Activated CD8-positive, alpha-beta T cell treated with anti-CD3 and anti-CD28 coated beads, Interleukin-2, amount 10 ng/mL, durations not matched to agents 7 days and 5 days (primary cell): ENCODE data around the gene ELL. TPM values are rescaled to one million over a fixed set of nuclear protein-coding genes. Genes with fewer than 3 reads are reported as not detected.
"Not testable (repeated sequence)": the region's sequence is repeated elsewhere in the genome, so short reads cannot be mapped to it uniquely, and the experiment has no call there.

Source experiments
- ATAC-seq: fragments of 150-1000 bp; cut with Tn5 transposase; one replicate; pipeline ENCODE4 v1.10.0; 2021; ENCODE audit warnings: moderate library complexity
- CTCF ChIA-PET: fragments of 350-600 bp; sonication (Branson Sonifier 250); formaldehyde crosslinking; loops from one replicate; lab custom pipeline; 2021; ENCODE audit warnings: antibody characterized with exemption; lab: Charles Lee
- POLR2A ChIA-PET: fragments of 350-600 bp; sonication (Branson Sonifier 250); formaldehyde crosslinking; loops from one replicate; lab custom pipeline; 2021; ENCODE audit warnings: antibody characterized with exemption; lab: Charles Lee
- DNase-seq: peaks from one replicate; pipeline ENCODE4 v3.0.0-alpha.2; 2020
- H3K27ac Mint-ChIP-seq: one replicate; pipeline ENCODE4 v1.8.0; 2021; ENCODE audit warnings: mild to moderate bottlenecking, mixed read lengths
- H3K27me3 Mint-ChIP-seq: one replicate; pipeline ENCODE4 v1.8.0; 2021; ENCODE audit warnings: low read depth, mixed read lengths
- H3K36me3 Mint-ChIP-seq: one replicate; pipeline ENCODE4 v1.8.0; 2021; ENCODE audit warnings: low read depth, mixed read lengths
- H3K4me1 Mint-ChIP-seq: one replicate; pipeline ENCODE4 v1.8.0; 2021; ENCODE audit warnings: low read depth, mixed read lengths
- H3K4me3 Mint-ChIP-seq: one replicate; pipeline ENCODE4 v1.8.0; 2021; ENCODE audit warnings: mild to moderate bottlenecking, mixed read lengths
- H3K9me3 Mint-ChIP-seq: one replicate; pipeline ENCODE4 v1.8.0; 2022; ENCODE audit warnings: mixed read lengths; ENCODE audit not compliant: insufficient read depth
- total RNA-seq, 2 experiments: library from RNA; stranded (reverse); gene quantifications; one replicate each; pipeline ENCODE4 v1.2.3, GENCODE V29; 2021

Gene ELL
- total RNA-seq, 2 experiments from 2014 or later, result 20.8 to 22.3 TPM

DNA sequence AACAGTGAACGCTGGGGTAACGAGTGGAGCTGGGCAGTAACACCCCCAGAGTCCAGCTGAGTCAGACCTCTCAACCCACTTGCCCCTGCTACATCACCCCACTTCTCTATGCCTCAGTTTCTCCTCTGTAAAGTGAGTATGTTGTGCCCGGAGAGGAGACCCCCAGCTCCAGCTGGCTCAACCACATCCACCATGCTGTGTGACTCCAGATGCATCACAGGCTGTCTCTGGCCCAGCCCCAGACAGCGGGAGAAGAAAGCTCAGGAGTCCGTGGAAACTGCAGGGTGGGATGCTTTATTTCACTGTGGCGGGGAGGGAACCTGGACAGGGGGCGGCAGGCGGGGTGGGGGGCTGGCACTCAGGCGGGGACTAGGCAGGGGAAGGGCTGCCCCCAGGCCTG, 9.6 kb upstream of the ELL start:
- ChIA-PET CTCF (interaction anchor here (1.6 kb wide), 1 partner anchor 11 kb away, joined by 5 read pairs; no protein-coding TSS in a partner anchor), POLR2A (interaction anchor here (1.8 kb wide), 1 partner anchor 9 kb away, joined by 5 read pairs; the partner anchor contains the start of gene ELL)
- DNase-seq, result no peak
- ATAC-seq, result no peak
- Mint-ChIP-seq H3K27ac (no peak overlapping the region), H3K9me3 (no peaks in the 10 kb centered on the region), H3K4me3 (no peak overlapping the region), H3K27me3 (no peaks in the 10 kb centered on the region), H3K4me1 (no peaks in the 10 kb centered on the region), H3K36me3 (peaks cover 20% of the 10 kb centered on the region)

DNA sequence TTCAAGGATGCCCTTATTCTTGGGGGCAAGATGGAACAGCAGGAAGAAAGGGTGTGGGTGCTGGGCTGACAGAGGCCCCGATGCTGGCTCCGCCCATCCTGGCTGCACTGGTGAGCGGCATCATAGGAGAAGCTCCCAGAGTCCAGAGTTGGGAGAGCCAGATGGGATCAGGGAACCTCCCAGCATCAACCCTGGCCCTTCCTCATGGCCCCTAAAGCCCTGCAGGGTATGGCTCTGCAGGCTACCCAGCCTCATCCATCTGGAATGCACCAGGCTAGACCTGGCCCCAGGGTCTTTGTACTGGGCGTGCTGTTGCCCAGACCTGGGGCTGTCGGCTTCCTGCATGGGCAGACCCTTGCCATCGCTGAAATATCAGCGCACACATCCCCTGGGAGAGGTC, 7.9 kb upstream of the ELL start:
- peaks cover 12% of the 10 kb centered on the region for H3K36me3 Mint-ChIP-seq
- no peak overlapping the region for H3K27ac Mint-ChIP-seq
- ChIA-PET CTCF (interaction anchor here (1.5 to 1.9 kb wide), 2 partner anchors 9 to 59 kb away, joined by 4 to 7 read pairs; partner anchors contain the start of gene REX1BD), POLR2A (interaction anchor here (1.1 kb wide), 1 partner anchor 10 kb away, joined by 5 read pairs; no protein-coding TSS in a partner anchor)
- no peak overlapping the region for H3K4me3 Mint-ChIP-seq
- no peaks in the 10 kb centered on the region for H3K4me1 Mint-ChIP-seq
- ATAC-seq (peak; percentile 20), DNase-seq (no peak)
- H3K27me3 Mint-ChIP-seq, result no peaks in the 10 kb centered on the region
- H3K9me3 Mint-ChIP-seq, result no peaks in the 10 kb centered on the region

DNA sequence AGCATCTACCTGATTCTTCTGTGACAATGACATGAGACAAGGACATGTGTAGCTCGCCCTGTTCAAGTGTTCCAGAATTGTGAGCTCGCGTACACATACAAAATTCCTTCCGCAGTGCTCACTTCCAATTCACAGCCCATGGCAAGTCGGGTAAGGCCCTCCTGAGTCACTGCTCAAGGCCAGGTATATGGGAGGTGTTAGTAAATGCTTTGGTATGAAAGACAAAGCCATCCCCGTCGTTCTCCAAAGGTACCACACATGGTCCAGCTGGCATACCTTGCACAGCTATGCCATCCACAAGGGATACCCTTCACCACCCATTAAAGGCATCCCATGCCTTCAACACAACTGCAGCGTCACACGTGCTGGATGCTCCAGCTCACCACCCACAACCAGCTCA, 4.4 kb upstream of the ELL start:
- no peak overlapping the region for H3K27ac Mint-ChIP-seq
- H3K9me3 Mint-ChIP-seq, result no peaks in the 10 kb centered on the region
- POLR2A ChIA-PET, result interaction anchor here (0.7 kb wide), 1 partner anchor 14 kb away, joined by 3 read pairs; no protein-coding TSS in a partner anchor
- CTCF ChIA-PET, result interaction anchor here (1.6 kb wide), 1 partner anchor 96 kb away, joined by 3 read pairs; no protein-coding TSS in a partner anchor
- H3K4me3 Mint-ChIP-seq, result no peak overlapping the region
- peaks cover 4% of the 10 kb centered on the region for H3K4me1 Mint-ChIP-seq
- ATAC-seq (no peak), DNase-seq (no peak)
- peaks cover 2% of the 10 kb centered on the region for H3K36me3 Mint-ChIP-seq
- H3K27me3 Mint-ChIP-seq, result no peaks in the 10 kb centered on the region

DNA sequence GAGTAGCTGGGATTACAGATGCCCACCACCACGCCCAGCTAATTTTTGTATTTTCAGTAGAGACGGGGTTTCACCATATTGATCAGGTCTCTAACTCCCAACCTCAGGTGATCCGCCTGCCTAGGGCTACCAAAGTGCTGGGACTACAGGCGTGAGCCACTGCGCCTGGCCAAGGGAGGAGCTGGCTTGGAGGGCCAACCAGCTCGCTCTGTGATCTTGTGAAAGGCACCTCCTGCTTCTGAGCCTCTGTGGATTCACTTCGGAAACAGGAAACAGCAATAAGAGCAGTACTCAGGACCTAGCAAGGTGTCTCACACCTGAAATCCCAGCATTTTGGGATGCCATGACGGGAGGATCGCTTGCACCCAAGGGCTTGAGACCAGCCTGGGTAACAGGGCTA, 2.0 kb upstream of the ELL start:
- ChIA-PET CTCF (interaction anchor here (1.2 to 1.8 kb wide), 4 partner anchors 20 to 112 kb away, joined by 3 to 4 read pairs (median 4); no protein-coding TSS in a partner anchor), POLR2A (interaction anchor here (1.1 to 1.9 kb wide), 2 partner anchors 35 to 65 kb away, joined by 4 to 5 read pairs; partner anchors contain the start of gene REX1BD)
- ATAC-seq (no peak), DNase-seq (no peak)
- peaks cover 11% of the 10 kb centered on the region for H3K4me1 Mint-ChIP-seq
- H3K4me3 Mint-ChIP-seq, result no peak overlapping the region
- no peaks in the 10 kb centered on the region for H3K27me3 Mint-ChIP-seq
- peak overlapping the region; percentile 15 for H3K27ac Mint-ChIP-seq
- no peaks in the 10 kb centered on the region for H3K9me3 Mint-ChIP-seq
- H3K36me3 Mint-ChIP-seq, result no peaks in the 10 kb centered on the region

DNA sequence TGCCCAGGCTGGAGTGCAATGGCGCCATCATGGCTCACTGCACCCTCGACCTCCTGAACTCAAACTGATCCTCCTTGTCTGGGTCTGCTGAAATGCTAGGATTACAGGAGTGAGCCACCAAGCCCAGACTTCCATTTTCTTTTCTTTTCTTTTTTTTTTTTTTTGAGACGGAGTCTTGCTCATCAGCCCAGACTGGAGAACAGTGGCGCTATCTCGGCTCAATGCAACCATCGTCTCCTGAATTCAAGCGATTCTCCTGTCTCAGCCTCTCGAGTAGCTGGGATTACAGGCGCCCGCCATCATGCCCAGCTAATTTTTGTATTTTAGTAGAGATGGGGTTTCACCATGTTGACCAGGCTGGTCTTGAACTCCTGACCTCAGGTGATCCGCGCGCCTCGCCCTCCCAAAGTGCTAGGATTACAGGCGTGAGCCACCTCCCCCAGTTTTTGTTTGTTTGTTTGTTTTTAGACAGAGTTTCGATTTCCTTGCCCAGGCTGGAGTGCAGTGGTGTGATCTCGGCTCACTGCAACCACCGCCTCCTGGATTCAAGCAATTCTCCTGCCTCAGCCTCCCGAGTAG, 1.1 kb upstream of the ELL start:
- H3K4me1 Mint-ChIP-seq, result peaks cover 11% of the 10 kb centered on the region
- ChIA-PET CTCF (interaction anchor here (1.3 to 5.0 kb wide), 11 partner anchors 13 to 112 kb away, joined by 3 to 78 read pairs (median 4); partner anchors contain the start of gene UBA52), POLR2A (interaction anchor here (0.6 to 3.4 kb wide), 9 partner anchors 8 to 478 kb away, joined by 3 to 25 read pairs (median 4); partner anchors contain the start of genes FKBP8 and REX1BD)
- not testable (repeated sequence) for H3K9me3 Mint-ChIP-seq, ATAC-seq, DNase-seq, H3K36me3 Mint-ChIP-seq, H3K27me3 Mint-ChIP-seq
- peak overlapping the region; percentile 79 for H3K4me3 Mint-ChIP-seq
- H3K27ac Mint-ChIP-seq, result peak overlapping the region; percentile 95

DNA sequence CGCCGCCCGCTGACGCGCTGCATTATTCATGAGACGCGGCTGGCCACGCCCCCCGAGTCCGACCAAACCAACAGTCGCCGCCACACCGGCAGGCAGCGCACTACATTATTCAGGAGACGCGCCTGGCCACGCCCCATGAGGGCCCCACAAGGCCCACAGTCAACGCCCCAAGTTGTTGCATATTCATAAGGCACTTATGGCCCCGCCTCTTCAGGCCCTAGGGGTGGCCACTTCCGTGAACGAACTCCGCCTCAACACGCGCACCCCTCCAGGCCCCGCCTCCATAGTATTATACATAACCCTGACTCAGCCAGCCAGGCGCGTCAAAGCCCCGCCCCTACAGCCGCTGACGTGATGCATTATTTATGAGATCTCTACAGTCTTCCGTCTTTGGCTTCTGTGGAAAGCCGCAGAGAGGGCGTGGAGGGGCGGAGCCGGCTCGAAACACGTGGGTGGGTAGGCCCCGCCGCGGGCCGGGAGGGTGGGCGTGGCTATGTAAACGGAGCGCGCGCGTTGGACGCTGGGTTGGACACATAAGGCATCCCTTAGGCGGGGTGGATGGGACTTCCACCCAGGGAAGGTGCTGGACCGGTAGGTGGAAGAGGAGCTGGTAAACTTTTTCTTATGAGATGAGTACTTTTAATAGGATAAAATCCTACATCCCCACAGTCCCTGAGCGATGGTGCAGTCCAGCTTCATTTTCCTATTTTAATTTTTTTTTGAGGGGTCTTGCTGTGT, 423 bp upstream of the ELL start:
- peaks cover 11% of the 10 kb centered on the region for H3K4me1 Mint-ChIP-seq
- H3K4me3 Mint-ChIP-seq, result peak overlapping the region; percentile 79
- peak; percentile 91 for ATAC-seq
- peak overlapping the region; percentile 95 for H3K27ac Mint-ChIP-seq
- H3K9me3 Mint-ChIP-seq, result no peaks in the 10 kb centered on the region
- H3K36me3 Mint-ChIP-seq, result no peaks in the 10 kb centered on the region
- ChIA-PET POLR2A (interaction anchor here (0.6 to 3.6 kb wide), 15 partner anchors 9 to 478 kb away, joined by 3 to 28 read pairs (median 5); partner anchors contain the start of genes COPE, DDX49, FKBP8 and KXD1), CTCF (interaction anchor here (1.2 to 5.0 kb wide), 15 partner anchors 13 to 325 kb away, joined by 3 to 78 read pairs (median 20); partner anchors contain the start of genes KXD1, REX1BD and UBA52)
- peak; percentile 100 for DNase-seq
- H3K27me3 Mint-ChIP-seq, result no peaks in the 10 kb centered on the region

DNA sequence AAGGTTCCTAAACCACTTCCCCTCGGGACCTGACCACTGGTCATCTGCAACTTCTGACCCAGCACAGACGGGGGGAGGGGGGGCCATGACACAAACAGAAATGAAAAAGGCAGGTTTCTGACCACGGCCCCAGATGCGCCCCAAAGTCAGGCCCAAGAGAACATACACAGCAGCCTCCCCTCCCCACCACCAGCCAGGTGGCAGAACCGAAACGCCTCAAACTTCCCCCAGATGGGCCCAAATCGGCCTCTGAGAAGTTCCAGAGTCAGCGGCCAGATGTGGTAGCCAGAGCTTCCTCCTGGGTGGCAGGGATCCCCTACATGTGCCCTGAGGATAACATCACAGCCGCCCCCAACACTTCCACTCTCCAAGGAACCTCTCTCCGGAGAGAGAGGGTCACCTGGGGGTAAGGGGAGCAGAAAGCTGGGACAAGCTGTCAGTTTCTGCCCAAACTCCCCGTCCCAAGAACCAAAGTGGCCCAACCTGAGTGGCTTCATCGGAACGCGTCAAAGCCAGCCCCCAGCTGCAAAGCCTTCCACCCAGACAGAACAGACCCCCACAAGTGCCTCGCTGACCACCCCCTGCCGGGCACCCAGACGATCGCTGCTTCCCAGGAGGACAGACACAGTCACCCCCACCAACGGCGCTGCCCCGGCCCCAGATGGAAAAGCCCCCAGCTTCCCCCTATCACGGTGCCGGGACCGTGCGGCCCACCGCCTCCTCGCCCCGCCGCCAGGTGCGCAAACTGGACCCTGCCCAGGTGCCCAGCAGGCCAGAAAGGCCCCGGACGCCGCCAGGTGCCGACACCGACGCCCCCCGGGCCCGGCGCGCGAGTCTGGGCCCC, 800 bp downstream of the ELL start:
- ATAC-seq (no peak), DNase-seq (peak; percentile 42)
- Mint-ChIP-seq H3K9me3 (no peaks in the 10 kb centered on the region), H3K36me3 (no peaks in the 10 kb centered on the region), H3K4me3 (peak overlapping the region; percentile 79), H3K27me3 (no peaks in the 10 kb centered on the region), H3K27ac (peak overlapping the region; percentile 77), H3K4me1 (peaks cover 14% of the 10 kb centered on the region)
- POLR2A ChIA-PET, result interaction anchor here (0.7 to 3.6 kb wide), 12 partner anchors 10 to 398 kb away, joined by 3 to 28 read pairs (median 6); partner anchors contain the start of genes COPE, DDX49, FKBP8 and KXD1
- CTCF ChIA-PET, result interaction anchor here (1.0 to 5.0 kb wide), 29 partner anchors 8 to 398 kb away, joined by 3 to 78 read pairs (median 7); partner anchors contain the start of genes COPE, DDX49, FKBP8 and KXD1

DNA sequence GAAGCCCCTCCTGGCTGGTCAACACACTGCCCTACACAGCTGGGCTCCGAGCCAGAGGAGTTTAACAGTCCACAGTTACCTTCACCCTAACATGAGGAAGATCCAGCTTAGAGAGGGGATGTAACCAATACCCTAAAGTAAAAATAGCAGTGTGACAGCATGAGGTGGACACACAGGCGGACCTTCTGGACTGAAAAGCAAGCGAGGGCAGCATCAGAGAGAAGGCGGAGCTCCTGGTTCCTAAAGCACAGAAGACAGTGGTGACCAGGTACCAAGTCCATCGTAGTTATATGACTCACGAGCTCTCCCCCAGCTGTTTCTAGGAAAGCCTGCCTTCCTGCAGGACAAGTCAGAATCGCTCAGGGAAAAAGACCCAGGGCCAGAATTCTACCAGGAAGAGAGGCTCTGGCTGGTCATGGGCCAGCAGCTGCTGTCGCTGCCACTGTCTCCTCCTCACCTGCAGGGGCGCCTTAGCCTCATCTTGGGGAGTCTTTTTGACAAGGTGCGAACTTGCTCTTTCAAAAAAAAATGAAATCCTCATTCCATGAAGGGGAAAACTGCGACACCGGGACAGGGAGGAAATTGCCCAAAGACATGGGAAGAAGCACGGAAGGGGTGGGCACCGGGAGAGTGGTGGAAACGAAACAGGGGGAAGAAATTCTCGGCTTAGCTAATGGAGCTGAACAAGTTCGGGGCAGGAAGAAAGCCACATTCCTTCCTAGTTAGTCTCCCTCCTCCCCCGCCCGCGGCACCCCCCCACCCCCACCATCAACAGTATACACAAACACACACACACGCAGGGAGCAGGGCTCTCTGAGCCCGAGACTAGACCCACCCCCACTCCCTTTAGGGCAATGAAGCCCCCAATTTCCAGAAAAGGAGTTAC, 1.7 kb downstream of the ELL start:
- DNase-seq, result peak; percentile 78
- no peaks in the 10 kb centered on the region for H3K36me3 Mint-ChIP-seq
- H3K9me3 Mint-ChIP-seq, result no peaks in the 10 kb centered on the region
- no peaks in the 10 kb centered on the region for H3K27me3 Mint-ChIP-seq
- H3K27ac Mint-ChIP-seq, result peak overlapping the region; percentile 77
- ChIA-PET POLR2A (interaction anchor here (0.7 to 3.6 kb wide), 11 partner anchors 11 to 399 kb away, joined by 3 to 28 read pairs (median 5); partner anchors contain the start of genes COPE, DDX49, FKBP8 and KXD1), CTCF (interaction anchor here (0.7 to 5.0 kb wide), 38 partner anchors 9 to 499 kb away, joined by 3 to 78 read pairs (median 5); partner anchors contain the start of genes COPE, DDX49, FKBP8 and KXD1)
- H3K4me1 Mint-ChIP-seq, result peaks cover 20% of the 10 kb centered on the region
- H3K4me3 Mint-ChIP-seq, result peak overlapping the region; percentile 79
- no peak for ATAC-seq

DNA sequence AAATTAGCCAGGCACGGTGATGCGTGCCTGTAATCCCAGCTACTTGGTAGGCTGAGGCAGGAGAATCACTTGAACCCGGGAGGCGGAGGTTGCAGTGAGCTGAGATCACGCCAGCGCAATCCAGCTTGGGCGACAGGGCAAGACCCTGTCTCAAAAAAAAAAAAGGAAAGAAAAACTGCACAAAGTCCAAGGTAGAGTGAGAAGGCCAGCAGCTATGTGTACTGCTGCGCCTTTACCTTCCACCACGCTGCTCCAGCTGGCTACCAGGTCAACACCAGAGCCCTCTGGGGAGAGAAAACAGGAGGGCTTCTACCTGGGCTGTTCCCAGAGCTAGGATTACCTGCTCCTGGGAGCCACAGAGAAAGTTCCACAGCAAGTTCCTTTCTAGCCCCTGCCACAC, 3.2 kb downstream of the ELL start:
- DNase-seq, result no peak
- Mint-ChIP-seq H3K27ac (no peak overlapping the region), H3K27me3 (no peaks in the 10 kb centered on the region), H3K4me3 (no peak overlapping the region), H3K4me1 (peaks cover 26% of the 10 kb centered on the region), H3K36me3 (no peaks in the 10 kb centered on the region), H3K9me3 (no peaks in the 10 kb centered on the region)
- POLR2A ChIA-PET, result interaction anchor here (3.6 kb wide), 1 partner anchor 54 kb away, joined by 28 read pairs; the partner anchor contains the start of gene UBA52
- CTCF ChIA-PET, result interaction anchor here (0.8 to 5.0 kb wide), 10 partner anchors 9 to 329 kb away, joined by 3 to 78 read pairs (median 30); partner anchors contain the start of genes FKBP8, KXD1 and REX1BD
- no peak for ATAC-seq

DNA sequence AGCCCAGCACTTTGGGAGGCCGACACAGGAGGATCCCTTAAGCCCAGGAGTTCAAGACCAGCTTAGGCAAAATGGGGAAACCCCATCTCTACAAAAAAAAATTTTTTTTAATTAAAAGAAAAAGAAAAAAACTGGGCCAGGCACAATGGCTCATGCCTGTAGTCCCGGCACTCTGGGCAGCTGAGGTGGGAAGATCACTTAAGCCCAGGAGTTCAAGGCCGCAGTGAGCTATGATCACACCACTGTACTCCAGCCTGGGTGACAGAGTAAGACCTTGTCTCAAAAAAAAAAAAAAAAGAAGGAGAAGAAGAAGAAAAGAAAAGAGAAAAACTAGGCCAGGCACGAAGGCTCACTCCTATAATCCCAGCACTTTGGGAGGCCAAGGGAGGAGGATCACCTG, 4.3 kb downstream of the ELL start:
- ChIA-PET POLR2A (interaction anchor here (0.7 kb wide), 1 partner anchor 16 kb away, joined by 3 read pairs; no protein-coding TSS in a partner anchor), CTCF (interaction anchor here (1.1 to 3.4 kb wide), 2 partner anchors 26 to 72 kb away, joined by 5 to 18 read pairs; partner anchors contain the start of genes FKBP8 and REX1BD)
- H3K4me1 Mint-ChIP-seq, result peaks cover 25% of the 10 kb centered on the region
- no peak overlapping the region for H3K27ac Mint-ChIP-seq
- no peaks in the 10 kb centered on the region for H3K27me3 Mint-ChIP-seq
- DNase-seq (no peak), ATAC-seq (no peak)
- H3K4me3 Mint-ChIP-seq, result no peak overlapping the region
- H3K9me3 Mint-ChIP-seq, result no peaks in the 10 kb centered on the region
- no peaks in the 10 kb centered on the region for H3K36me3 Mint-ChIP-seq
